H1 (cell line): ENCODE results near the gene CCT3. TPM values are rescaled to one million over a fixed set of nuclear protein-coding genes. Genes with fewer than 3 reads are reported as not detected.

Experiments used
- CTCF ChIA-PET: fragments of 300-600 bp; sonication (Branson Sonifier 250); formaldehyde crosslinking; loops from one replicate; lab custom pipeline; 2021; ENCODE audit not compliant: partially characterized antibody; lab: Charles Lee
- POLR2A ChIA-PET: fragments of 300-600 bp; sonication (Branson Sonifier 250); formaldehyde crosslinking; loops from one replicate; lab custom pipeline; 2021; ENCODE audit warnings: inconsistent platforms; ENCODE audit not compliant: partially characterized antibody; lab: Charles Lee
- DNase-seq, 2 experiments: peaks; one replicate each; pipeline versions ENCODE4 v3.0.0 to v3.0.0-alpha.2; 2010 to 2022; ENCODE audit warnings: low spot score in 2 of 2, low read depth in 1 of 2, mixed read lengths in 1 of 2
- FAIRE-seq: peaks from 2 replicates; lab custom pipeline; 2011; peaks lifted over from hg19 to GRCh38; lab: Jason Lieb, UNC
- H2AFZ ChIP-seq: 2 replicates; pipeline ENCODE4 v1.8.1; 2012; ENCODE audit warnings: low read length, inconsistent platforms
- H2AK5ac ChIP-seq: 2 replicates; pipeline ENCODE4 v1.6.1; 2013; ENCODE audit warnings: low read depth, low read length
- H2BK120ac ChIP-seq: replicated peaks from 2 replicates; pipeline ENCODE3; 2013; ENCODE audit warnings: low read depth, low read length, inconsistent platforms
- H2BK12ac ChIP-seq: 2 replicates; pipeline ENCODE4 v1.6.1; 2013; ENCODE audit warnings: low read depth, low read length
- H2BK15ac ChIP-seq: 2 replicates; pipeline ENCODE4 v1.6.1; 2013; ENCODE audit warnings: low read length
- H2BK20ac ChIP-seq: 2 replicates; pipeline ENCODE4 v1.6.1; 2013; ENCODE audit warnings: low read length
- H2BK5ac ChIP-seq: 2 replicates; pipeline ENCODE4 v1.6.1; 2013; ENCODE audit warnings: low read depth, low read length
- H3K14ac ChIP-seq: 2 replicates; pipeline ENCODE4 v1.6.1; 2013; ENCODE audit warnings: inconsistent platforms; ENCODE audit not compliant: insufficient read length
- H3K18ac ChIP-seq: 2 replicates; pipeline ENCODE4 v1.6.1; 2013; ENCODE audit warnings: low read length; ENCODE audit errors: extremely low read depth
- H3K23ac ChIP-seq: 2 replicates; pipeline ENCODE4 v1.6.1; 2013; ENCODE audit warnings: inconsistent platforms; ENCODE audit not compliant: insufficient read length
- H3K23me2 ChIP-seq: 2 replicates; pipeline ENCODE4 v1.6.1; 2013; ENCODE audit warnings: low read depth, low read length
- H3K27ac ChIP-seq: 2 replicates; pipeline ENCODE4 v1.6.1; 2011; ENCODE audit warnings: low read depth, low read length, inconsistent platforms
- H3K27me3 ChIP-seq, 4 experiments: replicated peaks in 1 of 4; 1 replicate in 1 of 4; 2 replicates in 3 of 4; pipeline versions ENCODE4 v1.6.1 to v1.8.1; 2011 to 2013; ENCODE audit warnings: low read length in 3 of 4, mild to moderate bottlenecking in 3 of 4, inconsistent platforms in 2 of 4, mixed read lengths in 2 of 4, moderate library complexity in 1 of 4; ENCODE audit not compliant: control insufficient read depth in 3 of 4, insufficient read depth in 3 of 4; ENCODE audit errors: extremely low read depth in 1 of 4
- H3K36me3 ChIP-seq, 4 experiments: 2 replicates each; pipeline versions ENCODE4 v1.6.1 to v1.8.1; 2011 to 2013; ENCODE audit warnings: mild to moderate bottlenecking in 4 of 4, low read length in 3 of 4, moderate library complexity in 2 of 4, control low read depth in 1 of 4, inconsistent platforms in 1 of 4; ENCODE audit not compliant: insufficient read depth in 4 of 4, control insufficient read depth in 2 of 4
- H3K4ac ChIP-seq: replicated peaks from 2 replicates; pipeline ENCODE3; 2013; ENCODE audit warnings: low read length, low read depth, mixed read lengths, inconsistent platforms; ENCODE audit not compliant: insufficient read length
- H3K4me1 ChIP-seq, 4 experiments: replicated peaks in 1 of 4; 1 replicate in 1 of 4; 2 replicates in 3 of 4; pipeline versions ENCODE4 v1.6.1 to v1.8.1; 2011 to 2013; ENCODE audit warnings: low read length in 3 of 4, inconsistent platforms in 2 of 4, mixed read lengths in 1 of 4; ENCODE audit not compliant: insufficient read depth in 4 of 4, control insufficient read depth in 3 of 4
- H3K4me2 ChIP-seq, 2 experiments: 2 replicates each; pipeline versions ENCODE4 v1.6.1 to v1.8.1; 2011 to 2013; ENCODE audit warnings: low read depth in 2 of 2, low read length in 2 of 2, control low read depth in 1 of 2, inconsistent platforms in 1 of 2, mild to moderate bottlenecking in 1 of 2; ENCODE audit not compliant: insufficient read depth in 1 of 2
- H3K4me3 ChIP-seq, 4 experiments: fragments of 200-600, 300-600 bp in 1 of 4; sonication (generic), shearing (Covaris generic), sonication (Bioruptor Twin) in 1 of 4; 2 replicates each; pipeline versions ENCODE4 v1.5.1 to v1.8.1; 2011 to 2016; ENCODE audit warnings: low read length in 4 of 4, low read depth in 3 of 4, control low read depth in 2 of 4, inconsistent platforms in 2 of 4, mild to moderate bottlenecking in 2 of 4, mixed read lengths in 1 of 4, moderate library complexity in 1 of 4; ENCODE audit not compliant: insufficient read depth in 2 of 4; ENCODE audit errors: extremely low read depth in 1 of 4
- H3K56ac ChIP-seq: replicated peaks from 2 replicates; pipeline ENCODE3; 2013; ENCODE audit warnings: low read depth, mild to moderate bottlenecking, mixed read lengths, low read length, inconsistent platforms; ENCODE audit not compliant: insufficient read length
- H3K79me1 ChIP-seq: 2 replicates; pipeline ENCODE4 v1.6.1; 2013; ENCODE audit warnings: low read depth, low read length, control low read depth
- H3K79me2 ChIP-seq, 2 experiments: 2 replicates each; pipeline versions ENCODE4 v1.6.1 to v1.8.1; 2012 to 2013; ENCODE audit warnings: low read length in 2 of 2, mild to moderate bottlenecking in 2 of 2, inconsistent platforms in 1 of 2; ENCODE audit not compliant: insufficient read depth in 2 of 2, control insufficient read depth in 1 of 2
- H3K9ac ChIP-seq, 4 experiments: replicated peaks in 1 of 4; 1 replicate in 1 of 4; 2 replicates in 3 of 4; pipeline versions ENCODE4 v1.6.1 to v1.8.1; 2011 to 2013; ENCODE audit warnings: low read depth in 3 of 4, low read length in 3 of 4, control low read depth in 2 of 4, mild to moderate bottlenecking in 2 of 4, moderate library complexity in 2 of 4, inconsistent platforms in 1 of 4; ENCODE audit errors: extremely low read depth in 1 of 4
- H3K9me3 ChIP-seq, 2 experiments: 2 replicates each; pipeline versions ENCODE4 v1.6.1 to v1.8.1; 2012 to 2013; ENCODE audit warnings: mild to moderate bottlenecking in 2 of 2, moderate library complexity in 2 of 2, control low read depth in 1 of 2, inconsistent platforms in 1 of 2, low read depth in 1 of 2, low read length in 1 of 2, mixed read lengths in 1 of 2; ENCODE audit not compliant: insufficient read depth in 2 of 2
- H4K20me1 ChIP-seq, 2 experiments: replicated peaks in 1 of 2; 2 replicates each; pipeline versions ENCODE3 to v1.8.1; 2011 to 2013; ENCODE audit warnings: inconsistent platforms in 2 of 2, low read length in 2 of 2, mild to moderate bottlenecking in 1 of 2; ENCODE audit not compliant: insufficient read depth in 2 of 2, control insufficient read depth in 1 of 2
- H4K5ac ChIP-seq: 2 replicates; pipeline ENCODE4 v1.6.1; 2013; ENCODE audit warnings: low read length, low read depth, mixed read lengths, inconsistent platforms; ENCODE audit not compliant: insufficient read length
- H4K8ac ChIP-seq: 2 replicates; pipeline ENCODE4 v1.8.0; 2013; ENCODE audit warnings: mild to moderate bottlenecking, moderate library complexity, low read length, inconsistent platforms; ENCODE audit not compliant: insufficient read depth; ENCODE audit errors: extremely low read depth
- H4K91ac ChIP-seq: replicated peaks from 2 replicates; pipeline ENCODE3; 2013; ENCODE audit warnings: low read length, mixed read lengths, inconsistent platforms; ENCODE audit not compliant: insufficient read length
- CTBP2 ChIP-seq: IDR thresholded peaks from 2 replicates; pipeline ENCODE4 v1.7.0; 2011; ENCODE audit warnings: borderline replicate concordance, mild to moderate bottlenecking, moderate library complexity, mixed read lengths, low read length; ENCODE audit not compliant: insufficient read depth, insufficient read length
- NANOG ChIP-seq: IDR thresholded peaks from 2 replicates; pipeline ENCODE4 v1.6.1; 2011; ENCODE audit warnings: low read length, low read depth, mild to moderate bottlenecking, inconsistent platforms; ENCODE audit not compliant: insufficient read depth, poor library complexity, severe bottlenecking
- RBBP5 ChIP-seq: IDR thresholded peaks from 2 replicates; pipeline ENCODE4 v1.7.1; 2012; ENCODE audit warnings: low read depth, mild to moderate bottlenecking, inconsistent platforms, low read length, moderate library complexity, borderline replicate concordance
- WGBS, 2 experiments: shearing (Covaris generic) in 1 of 2; methylation state at CpG; one replicate each; pipeline versions ENCODE4 v1.1.6 to v1.1.7; 2013 to 2015; ENCODE audit warnings: low lambda C conversion rate in 2 of 2, mixed read lengths in 2 of 2, inconsistent platforms in 1 of 2, low coverage in 1 of 2, missing lambda C conversion rate in 1 of 2; ENCODE audit not compliant: insufficient replicate concordance in 2 of 2, insufficient coverage in 1 of 2, insufficient read length in 1 of 2; ENCODE audit errors: extremely low coverage in 1 of 2, missing lambda C conversion rate in 1 of 2; 5-methylcytosine and 5-hydroxymethylcytosine counted together
- polyA plus RNA-seq, 7 experiments: library from polyadenylated mRNA; depleted of rRNA in 3 of 7; stranded (reverse) in 5 of 7; unstranded in 2 of 7; fragments of >200 nt in 5 of 7; fragments of 200-250 nt in 2 of 7; gene quantifications; 1 replicate in 5 of 7; 2 replicates in 1 of 7; 4 replicates in 1 of 7; pipeline versions ENCODE4 v1.2.1 to v1.2.3, GENCODE V29; 2011 to 2013; ENCODE audit warnings: missing spikeins in 2 of 7, mixed read lengths in 2 of 7
- total RNA-seq: library from RNA; stranded (reverse); fragmentation: NEBNext Ultra II Directional; extraction: Animal tissue kit (Norgen Biotek cat#: 25700); gene quantifications from 2 replicates; pipeline ENCODE4 v1.2.1, GENCODE V29; 2021

CCT3 gene
- total and polyA plus RNA-seq, 2 of the 8 experiments (the other 6 are each of a cell fraction or from before 2014, with no cell fraction given) = 431 to 480 TPM

DNA sequence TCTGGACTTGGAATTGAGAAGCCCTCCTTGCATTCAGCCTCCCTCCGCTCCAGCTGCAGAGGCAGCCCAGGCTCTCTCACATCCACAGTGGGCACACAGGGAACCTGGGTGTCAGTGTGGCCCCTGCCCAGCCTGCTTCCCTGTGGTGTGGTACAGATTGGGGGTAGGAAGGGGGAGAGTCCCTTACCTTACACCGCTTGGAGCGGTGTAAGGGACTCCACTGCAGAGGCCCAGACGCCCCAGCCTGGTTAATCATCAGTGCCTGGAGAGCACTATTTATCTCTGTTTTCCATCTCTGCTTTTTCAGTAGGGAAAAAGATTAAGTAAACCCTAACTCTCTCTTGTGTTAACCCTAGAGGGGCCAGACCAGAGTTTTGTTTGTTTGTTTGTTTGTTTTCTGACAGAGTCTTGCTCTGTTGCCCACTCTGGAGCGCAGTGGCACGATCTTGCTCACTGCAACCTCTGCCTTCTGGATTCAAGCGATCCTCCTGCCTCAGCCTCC lies 30.1 kb upstream of the CCT3 start:
- H4K20me1 ChIP-seq = no peaks in the 10 kb centered on the region
- CTCF ChIA-PET = interaction anchor here (0.6 to 11.9 kb wide), 3 partner anchors 9 to 229 kb away, joined by 3 to 156 read pairs (median 9); no protein-coding TSS in a partner anchor
- no peak overlapping the region for H3K9ac ChIP-seq
- peak overlapping the region in 1 of 2 experiments; percentile 92; a peak in 1 of 4 replicates for H3K4me2 ChIP-seq
- no peak overlapping the region for H2BK20ac ChIP-seq
- WGBS, 2 experiments = 91% methylated on average over 7 of the region's 7 CpGs; no CpG with 5 or more reads in 1 of the 2 experiments
- no peak for DNase-seq
- no peak overlapping the region for H4K5ac ChIP-seq
- H2BK120ac ChIP-seq = no peak overlapping the region
- H3K56ac ChIP-seq = no peak overlapping the region
- no peak for TF ChIP-seq RBBP5
- TF ChIP-seq NANOG = no peak
- TF ChIP-seq CTBP2 = no peak
- TF ChIP-seq, all 59 proteins: peak for 0
- Histone ChIP-seq H2BK5ac (no peak overlapping the region), H3K9me3 (no peaks in the 10 kb centered on the region), H3K27ac (no peak overlapping the region), H3K27me3 (peaks cover 0 to 14% (median 11%) of the 10 kb centered on the region in 4 experiments; a peak in 6 of 7 replicates), H3K4ac (no peak overlapping the region), H2BK12ac (no peak overlapping the region; the same call in 1 of the 2 replicates), H3K18ac (no peak overlapping the region), H3K79me1 (no peaks in the 10 kb centered on the region), H3K4me1 (peaks cover 0 to 7% (median 4%) of the 10 kb centered on the region in 4 experiments; a peak in 5 of 7 replicates), H3K23ac (no peak overlapping the region), H3K14ac (no peak overlapping the region), H4K91ac (no peak overlapping the region), H3K23me2 (peaks cover 9% of the 10 kb centered on the region; the same call in 1 of the 2 replicates), H4K8ac (no peak overlapping the region), H2AK5ac (no peak overlapping the region), H3K4me3 (no peak overlapping the region), H3K36me3 (no peaks in the 10 kb centered on the region), H2BK15ac (no peak overlapping the region), H3K79me2 (no peaks in the 10 kb centered on the region), H2AFZ (no peak overlapping the region)
- no peak for FAIRE-seq
- POLR2A ChIA-PET = interaction anchor here (0.7 to 1.5 kb wide), 2 partner anchors 10 to 131 kb away, joined by 3 to 5 read pairs; no protein-coding TSS in a partner anchor
